ENCODE results near the gene ABCF1.

Gene ABCF1

GRCh38 chr6:30612687-30613248, 41.5 kb downstream of the ABCF1 start:
- DNase-seq (ENCODE audit: low read depth), result peak; percentile 81
- H3K4me3 ChIP-seq (ENCODE audit: low read depth, low read length), result no peak overlapping the region
- TF ChIP-seq CTCF (conservative IDR thresholded peaks at IDR 0.05; ENCODE audit: low read depth, low read length), result no peak

GRCh38 chr6:30613251-30614043, 42.2 kb downstream of the ABCF1 start:
- TF ChIP-seq CTCF (conservative IDR thresholded peaks at IDR 0.05; ENCODE audit: low read depth, low read length), result no peak
- peak; percentile 47 for DNase-seq (ENCODE audit: low read depth)
- no peak overlapping the region for H3K4me3 ChIP-seq (ENCODE audit: low read depth, low read length)

DNA sequence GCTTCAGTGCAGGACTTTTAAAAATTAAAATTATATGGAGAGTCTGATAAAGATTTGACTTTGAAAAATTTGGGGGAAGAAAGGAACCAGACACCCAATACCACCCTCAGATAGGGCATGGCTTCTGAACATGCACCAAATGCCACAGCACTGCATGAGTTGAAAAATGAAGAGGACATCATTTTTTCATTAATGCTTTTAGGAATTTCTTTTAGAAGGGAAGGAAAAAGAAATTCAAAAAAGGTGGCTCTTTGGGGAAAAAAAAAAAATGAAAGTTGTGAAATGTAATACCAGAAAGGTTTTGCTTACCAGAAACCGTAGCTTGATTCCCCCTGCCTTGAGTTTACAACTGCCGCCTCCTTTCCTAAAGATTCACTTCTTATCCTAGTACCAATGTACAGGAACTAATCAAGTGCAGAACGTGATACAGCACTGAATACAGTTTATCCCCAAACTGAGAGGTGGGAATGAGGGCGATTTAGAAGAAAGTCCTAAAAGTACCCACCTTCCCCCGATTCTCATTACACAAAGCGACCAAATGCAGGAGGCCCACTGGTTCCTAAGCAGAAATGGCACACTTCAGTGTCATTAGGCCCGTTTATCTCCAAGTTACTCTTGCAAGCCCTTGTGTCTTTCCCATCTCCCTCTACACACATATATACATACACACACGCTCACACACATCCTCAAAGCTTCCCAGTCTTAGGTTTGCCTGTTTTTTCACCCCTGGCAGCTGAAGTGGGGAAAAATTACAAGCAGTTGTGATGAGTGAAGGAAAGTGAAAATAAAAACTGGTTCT, 43.0 kb downstream of the ABCF1 start:
- no peak for TF ChIP-seq CTCF (conservative IDR thresholded peaks at IDR 0.05; ENCODE audit: low read depth, low read length)
- DNase-seq (ENCODE audit: low read depth), result peak; percentile 33
- H3K4me3 ChIP-seq (ENCODE audit: low read depth, low read length), result peak overlapping the region; percentile 24

DNA sequence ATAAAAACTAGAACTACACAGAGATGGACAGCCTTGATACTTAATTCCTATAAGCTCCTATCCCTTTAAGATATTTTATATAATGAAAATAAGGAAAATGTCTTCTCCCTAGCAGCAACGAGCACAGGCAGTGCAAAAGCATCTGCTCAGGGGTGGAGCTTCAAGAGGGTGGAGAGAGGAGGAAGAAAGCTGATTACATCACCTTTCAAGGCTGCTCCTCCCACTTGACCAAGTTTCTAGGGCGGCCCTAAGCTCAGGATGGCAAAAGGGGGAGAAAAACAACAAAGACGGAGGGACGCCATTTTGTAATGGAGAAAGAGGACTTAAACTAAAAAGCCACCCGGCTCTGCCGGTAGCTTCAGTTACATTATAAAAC, 43.6 kb downstream of the ABCF1 start:
- no peak for TF ChIP-seq CTCF (conservative IDR thresholded peaks at IDR 0.05; ENCODE audit: low read depth, low read length)
- peak; percentile 99 for DNase-seq (ENCODE audit: low read depth)
- H3K4me3 ChIP-seq (ENCODE audit: low read depth, low read length), result peak overlapping the region; percentile 24

DNA sequence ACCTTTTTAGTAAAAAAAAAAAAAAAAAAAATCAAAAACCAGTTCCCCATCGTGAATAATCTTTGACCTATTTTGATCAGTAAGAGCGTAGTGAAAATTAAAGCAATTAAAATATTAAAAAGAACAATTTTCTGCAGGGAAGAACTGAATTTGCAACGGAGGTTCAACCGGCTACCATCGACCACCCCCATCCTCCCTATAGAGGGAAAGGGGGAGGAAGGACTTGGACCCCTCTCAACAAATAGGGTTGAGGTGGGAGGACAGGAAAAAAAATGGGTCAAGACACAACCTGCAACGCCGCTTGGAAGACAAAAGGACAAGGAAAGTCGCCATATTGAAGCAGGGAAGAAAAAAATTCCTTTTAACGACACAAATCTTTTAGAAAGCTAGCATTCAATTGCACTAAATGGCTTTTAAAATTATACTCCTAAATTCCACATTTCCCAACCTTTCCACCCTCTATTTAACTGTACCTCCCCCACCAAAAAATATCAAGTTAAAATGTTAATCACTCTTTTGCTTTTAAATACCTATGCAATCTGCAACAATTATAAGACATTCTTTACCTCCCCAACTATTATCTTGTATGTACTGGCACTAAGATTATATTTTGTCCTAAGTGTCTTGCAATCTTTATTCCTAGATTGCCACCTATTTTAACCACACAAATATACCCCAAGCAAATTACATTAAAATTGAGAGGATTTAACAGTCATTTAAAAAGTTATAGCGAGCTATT, 44.1 kb downstream of the ABCF1 start:
- DNase-seq (ENCODE audit: low read depth), result peak; percentile 91
- H3K4me3 ChIP-seq (ENCODE audit: low read depth, low read length), result peak overlapping the region; percentile 90
- no peak for TF ChIP-seq CTCF (conservative IDR thresholded peaks at IDR 0.05; ENCODE audit: low read depth, low read length)

DNA sequence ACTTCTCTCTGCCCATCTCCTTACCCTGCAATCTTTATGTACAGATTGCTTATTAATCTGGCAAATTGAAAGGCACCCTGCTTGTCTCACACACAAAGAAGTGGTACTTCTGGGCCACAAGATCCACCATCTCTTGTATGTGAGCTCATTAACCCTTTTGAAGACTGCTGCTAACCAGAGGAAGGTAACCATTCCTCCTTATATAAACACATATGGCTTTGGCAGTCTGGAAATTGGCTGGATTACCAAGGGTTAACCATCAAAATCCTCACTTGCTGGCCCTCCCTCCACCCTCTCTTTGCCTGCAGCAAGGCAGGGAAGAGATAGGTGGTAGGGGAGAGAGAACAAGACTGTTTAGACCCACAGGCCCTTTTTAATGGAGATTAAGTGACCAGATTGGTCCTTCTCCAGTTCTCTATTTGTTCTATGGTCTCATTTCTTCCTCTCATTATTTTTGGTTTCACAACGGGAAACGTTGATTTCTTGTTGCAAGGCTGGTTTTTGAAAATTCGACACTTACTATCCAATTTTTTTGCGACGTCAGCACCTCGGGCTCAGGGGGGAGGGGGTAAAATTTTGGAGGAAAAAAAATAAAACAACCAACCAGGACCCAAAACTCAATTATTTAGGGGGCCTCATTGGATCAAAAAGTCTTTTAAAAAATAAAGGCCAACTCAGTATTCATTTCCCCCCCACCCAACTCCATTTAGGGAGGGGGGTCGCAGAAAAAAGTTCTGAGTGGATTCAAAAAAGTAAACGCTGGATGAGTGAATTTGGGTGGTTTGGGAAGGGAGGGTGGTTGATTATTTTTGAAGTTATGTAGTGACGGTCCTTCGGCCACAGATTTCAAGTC, 44.9 kb downstream of the ABCF1 start:
- peak overlapping the region; percentile 90 for H3K4me3 ChIP-seq (ENCODE audit: low read depth, low read length)
- peak; percentile 45 for DNase-seq (ENCODE audit: low read depth)
- TF ChIP-seq CTCF (conservative IDR thresholded peaks at IDR 0.05; ENCODE audit: low read depth, low read length), result no peak
